NCI-H2081 treated with DMSO at 0.1 percent for 48 hours (cell line): ENCODE data around the gene PPP1R9A.

Experiments used
- DNase-seq: peaks from one replicate; lab custom pipeline; 2025; lab: John Stamatoyannopoulos, UW

Gene PPP1R9A

DNA sequence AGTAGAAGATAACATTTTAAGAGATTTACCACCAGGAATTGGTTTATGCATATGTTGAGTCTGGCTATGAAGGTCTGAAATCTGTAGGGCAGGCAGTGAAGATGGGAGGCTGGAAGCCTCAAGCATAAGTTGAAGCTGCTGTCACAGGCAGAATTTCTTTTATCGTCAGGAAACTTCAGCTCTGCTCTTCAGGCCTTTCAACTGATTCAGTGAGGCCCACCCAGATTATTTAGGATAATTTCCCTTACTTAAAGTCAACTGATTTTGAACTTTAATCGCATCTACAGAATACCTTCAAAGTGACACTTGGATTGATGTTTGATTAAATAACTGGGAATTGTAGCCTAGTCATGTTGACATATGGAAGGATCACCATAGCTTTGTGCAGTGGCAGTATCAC is 190.5 kb downstream of the PPP1R9A start:
- DNase-seq, result no peak

- DNase-seq, result no peak
Observed at GRCh38 chr7:95099106-95099505, 191.7 kb downstream of the PPP1R9A start.

GRCh38 chr7:95101422-95101821 is 194.0 kb downstream of the PPP1R9A start:
- DNase-seq, result no peak

DNA sequence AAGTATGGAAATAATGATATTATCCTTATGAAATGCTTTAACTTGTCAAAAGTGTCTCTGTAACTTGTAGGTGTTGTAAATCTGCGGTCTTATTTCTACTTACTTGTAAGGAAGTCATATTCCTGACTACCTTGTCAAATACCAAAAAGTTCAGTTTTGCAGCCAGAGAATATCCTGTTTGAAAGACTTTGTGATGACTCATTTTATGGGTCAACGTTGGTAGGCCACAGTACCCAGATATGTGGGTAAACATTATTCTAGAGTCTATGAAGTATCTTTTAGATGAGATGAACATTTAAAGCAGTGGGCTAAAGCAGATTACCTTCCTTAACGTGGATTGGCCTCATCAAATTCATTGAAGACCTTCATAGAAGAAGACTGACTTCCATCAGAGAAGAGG is 195.3 kb downstream of the PPP1R9A start:
- no peak for DNase-seq

- no peak for DNase-seq
Observed at GRCh38 chr7:95104739-95105138, 197.3 kb downstream of the PPP1R9A start.

DNA sequence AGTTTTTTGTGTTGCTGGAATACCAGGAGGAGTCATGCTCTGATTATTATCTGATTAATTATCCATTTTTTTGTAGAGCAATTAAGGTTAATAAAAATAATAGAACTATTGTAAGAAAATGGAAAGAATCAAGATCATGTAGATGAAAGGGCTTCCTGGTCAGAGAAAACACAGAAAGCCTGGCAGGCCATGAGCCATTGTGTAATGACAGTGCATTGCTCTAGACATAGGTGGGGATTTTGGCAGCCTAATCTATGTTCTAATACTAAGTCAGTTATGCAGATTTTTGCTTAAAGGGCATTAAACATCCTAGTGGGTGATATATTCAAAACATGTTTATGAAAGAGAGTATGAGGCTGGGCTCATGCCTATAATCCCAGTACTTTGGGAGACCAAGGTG is 198.2 kb downstream of the PPP1R9A start:
- no peak for DNase-seq

GRCh38 chr7:95106401-95106800 is 199.0 kb downstream of the PPP1R9A start:
- no peak for DNase-seq

GRCh38 chr7:95110707-95111106 is 203.3 kb downstream of the PPP1R9A start:
- DNase-seq, result no peak

- no peak for DNase-seq
Observed at GRCh38 chr7:95113590-95113989, 206.2 kb downstream of the PPP1R9A start.

DNA sequence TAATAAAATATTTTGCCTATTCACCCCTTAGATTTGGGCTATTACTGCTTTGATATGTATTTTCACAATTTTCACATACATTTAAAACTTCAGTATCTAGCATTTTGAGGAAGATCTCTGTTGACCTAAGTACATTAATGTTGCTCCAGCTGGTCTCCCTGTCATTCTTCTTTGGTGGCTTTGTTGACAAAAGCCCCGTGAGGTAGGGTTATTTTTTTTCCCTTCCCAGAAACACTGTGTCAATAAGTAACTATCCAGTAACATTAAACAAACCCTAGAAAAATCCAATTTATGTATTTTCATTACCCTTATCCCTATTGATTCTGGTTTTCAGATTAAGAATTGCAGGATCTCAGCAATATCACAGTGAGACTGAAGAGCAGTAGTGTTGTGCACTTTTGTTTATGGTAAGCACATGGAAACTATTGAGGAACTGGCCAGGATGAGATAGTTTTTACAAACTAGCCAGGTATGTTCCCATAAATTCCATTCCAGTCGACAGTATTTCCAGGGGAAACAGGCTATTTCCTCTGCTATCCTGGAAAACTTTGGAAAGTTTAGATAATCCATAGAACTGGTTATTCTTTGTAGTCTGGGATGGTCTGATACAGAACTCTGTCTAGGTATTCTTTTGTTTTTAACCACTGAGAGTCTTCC is 218.8 kb downstream of the PPP1R9A start:
- no peak for DNase-seq

DNA sequence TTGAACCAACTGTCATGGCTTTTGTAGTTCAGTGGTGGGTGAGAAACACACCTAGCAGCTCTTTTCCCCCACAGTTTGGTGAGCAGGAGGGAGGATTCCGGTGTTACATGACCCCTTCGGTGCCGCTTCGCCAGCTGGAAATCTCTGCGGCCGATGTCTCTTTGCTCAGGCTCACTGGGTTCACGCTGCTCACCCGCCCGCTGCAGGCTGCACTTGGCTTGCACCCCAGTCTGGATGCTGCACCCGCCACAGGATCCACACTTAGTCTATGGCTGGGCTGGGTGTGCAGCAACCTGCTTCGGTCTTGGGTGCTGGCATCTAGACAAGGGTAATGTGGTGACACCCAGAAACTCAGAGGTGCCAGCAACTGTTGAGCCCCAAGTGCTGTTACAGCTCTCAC is 225.1 kb downstream of the PPP1R9A start:
- no peak for DNase-seq

GRCh38 chr7:95139922-95140321 is 232.5 kb downstream of the PPP1R9A start:
- no peak for DNase-seq

DNA sequence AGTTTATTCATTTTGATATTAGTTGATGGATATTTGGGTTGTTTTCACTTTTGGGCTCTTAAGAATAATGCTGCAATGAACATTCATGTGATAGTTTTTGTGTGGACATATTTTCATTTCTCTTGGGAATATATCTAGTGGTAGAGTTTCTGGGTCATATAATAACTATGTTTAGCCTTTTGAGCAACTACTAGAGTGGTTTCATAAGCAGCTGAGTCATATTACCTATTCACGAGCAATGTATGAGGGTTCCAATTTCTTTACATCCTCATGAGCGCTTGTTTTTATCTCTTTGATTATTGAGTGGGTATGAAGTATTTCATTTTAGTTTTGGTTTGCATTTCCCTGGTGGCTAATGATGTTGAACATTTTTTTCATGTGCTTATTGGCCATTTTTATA is 234.4 kb downstream of the PPP1R9A start:
- no peak for DNase-seq

GRCh38 chr7:95144256-95144655 is 236.9 kb downstream of the PPP1R9A start:
- no peak for DNase-seq

DNA sequence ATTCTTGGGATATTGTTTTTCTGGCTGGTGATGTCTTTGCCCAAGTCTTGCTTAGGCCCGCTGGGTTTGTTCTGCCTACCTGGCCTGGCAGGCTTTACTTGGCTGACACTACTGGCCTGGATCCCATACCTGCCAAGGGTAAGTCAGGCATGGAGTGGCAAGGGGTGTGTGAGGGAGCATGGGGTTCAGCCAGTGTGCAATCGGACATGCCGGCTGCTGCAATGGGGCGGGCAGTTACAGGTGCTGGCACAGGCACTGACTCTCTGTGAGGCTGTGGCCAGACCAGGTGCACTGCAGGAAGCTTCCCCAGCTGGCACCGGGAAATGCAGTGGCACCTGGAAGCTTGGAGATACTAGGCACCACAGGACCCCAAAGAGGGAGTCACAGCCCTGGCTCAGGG is 248.6 kb downstream of the PPP1R9A start:
- DNase-seq, result no peak

DNA sequence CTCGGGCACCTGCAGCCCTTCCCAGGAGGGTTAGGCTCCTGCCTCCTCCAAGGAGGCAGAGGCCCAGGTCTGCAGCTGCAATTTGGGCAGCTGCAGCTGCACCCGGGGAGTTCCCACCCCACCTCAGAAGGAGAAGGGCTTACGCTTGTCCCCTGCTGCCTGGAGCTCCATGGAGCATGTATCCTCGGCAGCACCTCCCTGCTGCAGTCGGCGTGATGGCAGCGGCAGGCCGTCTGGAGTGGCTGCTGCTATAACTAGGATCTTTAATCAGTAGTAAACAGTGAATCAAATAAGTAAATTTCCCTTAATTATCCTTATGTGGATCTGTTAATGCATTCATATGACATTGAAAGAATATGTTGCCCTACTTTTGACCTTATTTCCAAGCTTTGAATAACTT is 250.0 kb downstream of the PPP1R9A start:
- no peak for DNase-seq

DNA sequence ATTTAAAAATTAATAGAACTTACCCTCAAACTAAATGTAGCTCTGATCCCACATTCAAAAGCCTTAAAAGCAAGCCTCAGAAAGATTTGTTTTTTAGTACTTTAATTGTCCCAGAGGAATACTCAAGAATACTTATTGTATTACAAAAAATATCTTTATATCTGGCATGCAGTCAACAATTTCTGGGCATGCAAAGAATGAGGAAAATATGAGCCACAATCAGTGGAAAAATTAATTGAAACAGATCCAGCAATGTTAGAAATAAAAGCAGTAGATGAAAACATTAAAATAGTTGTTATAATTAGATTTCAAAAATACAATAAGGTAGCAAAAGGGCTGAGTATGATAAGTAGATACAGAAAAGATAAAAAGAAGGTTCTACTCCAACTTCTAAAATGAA is 262.3 kb downstream of the PPP1R9A start:
- DNase-seq, result no peak

- DNase-seq, result no peak
Observed at GRCh38 chr7:95172420-95172819, 265.0 kb downstream of the PPP1R9A start.

- no peak for DNase-seq
Observed at GRCh38 chr7:95190515-95190914, 283.1 kb downstream of the PPP1R9A start.

GRCh38 chr7:95191795-95192194 is 284.4 kb downstream of the PPP1R9A start:
- no peak for DNase-seq

GRCh38 chr7:95198863-95199262 is 291.5 kb downstream of the PPP1R9A start:
- no peak for DNase-seq

- peak; percentile 19 for DNase-seq
Observed at GRCh38 chr7:95199779-95200558, 292.6 kb downstream of the PPP1R9A start.

GRCh38 chr7:95200741-95201140 is 293.3 kb downstream of the PPP1R9A start:
- DNase-seq, result no peak

GRCh38 chr7:95201727-95202126 is 294.3 kb downstream of the PPP1R9A start:
- no peak for DNase-seq
